GM19193 (cell line): ENCODE measurements around the gene RPL10.

Experiments
- POLR2A ChIP-seq: IDR thresholded peaks from 4 replicates; pipeline ENCODE4 v1.6.1; 2011; ENCODE audit not compliant: insufficient read depth, insufficient read length; ENCODE audit errors: extremely low read depth

RPL10 gene

DNA sequence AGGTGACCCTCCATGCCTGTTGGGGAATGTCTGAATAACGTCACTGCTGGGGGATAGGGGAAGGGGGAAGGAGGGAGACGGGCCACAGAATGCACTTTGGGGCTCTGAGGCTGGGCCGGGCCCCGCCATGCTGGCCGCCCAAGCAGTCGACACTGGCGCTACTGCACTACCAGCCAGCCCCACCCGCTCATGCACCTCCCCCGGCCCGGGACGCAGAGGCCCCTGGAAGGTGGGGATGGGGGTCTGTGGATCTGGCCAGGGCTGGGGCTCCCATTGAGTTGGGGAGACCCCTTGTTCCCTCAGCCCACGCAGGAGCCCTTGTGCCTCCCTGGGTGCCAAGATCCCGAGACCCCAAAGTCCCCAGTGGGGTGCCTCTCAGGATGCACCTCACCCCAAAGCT, 41.6 kb upstream of the RPL10 start:
- TF ChIP-seq POLR2A: no peak

GRCh38 chrX:154357205-154357604, 41.0 kb upstream of the RPL10 start:
- no peak for TF ChIP-seq POLR2A

DNA sequence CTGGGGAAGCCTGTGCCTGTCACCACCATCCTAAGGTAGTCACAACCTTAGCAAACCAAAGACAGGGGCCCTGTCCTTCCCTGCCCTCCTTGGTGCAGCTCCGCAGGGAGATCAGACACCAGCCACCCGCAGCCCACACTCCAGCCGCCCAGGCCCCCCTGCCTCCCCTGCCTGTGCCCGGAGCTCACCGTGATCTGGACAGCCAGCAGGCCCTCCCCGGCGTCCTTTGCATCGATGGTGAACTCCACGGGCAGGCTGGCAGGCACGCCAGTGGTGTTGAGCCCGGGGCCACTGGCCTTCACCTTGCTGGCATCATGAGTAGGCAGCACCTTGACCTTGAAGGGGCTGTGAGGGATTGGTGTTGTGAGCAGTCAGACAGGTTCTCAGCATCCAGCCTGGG, 40.2 kb upstream of the RPL10 start:
- peak; percentile 7 for TF ChIP-seq POLR2A

- no peak for TF ChIP-seq POLR2A
Observed at GRCh38 chrX:154358829-154359228, 39.3 kb upstream of the RPL10 start.

DNA sequence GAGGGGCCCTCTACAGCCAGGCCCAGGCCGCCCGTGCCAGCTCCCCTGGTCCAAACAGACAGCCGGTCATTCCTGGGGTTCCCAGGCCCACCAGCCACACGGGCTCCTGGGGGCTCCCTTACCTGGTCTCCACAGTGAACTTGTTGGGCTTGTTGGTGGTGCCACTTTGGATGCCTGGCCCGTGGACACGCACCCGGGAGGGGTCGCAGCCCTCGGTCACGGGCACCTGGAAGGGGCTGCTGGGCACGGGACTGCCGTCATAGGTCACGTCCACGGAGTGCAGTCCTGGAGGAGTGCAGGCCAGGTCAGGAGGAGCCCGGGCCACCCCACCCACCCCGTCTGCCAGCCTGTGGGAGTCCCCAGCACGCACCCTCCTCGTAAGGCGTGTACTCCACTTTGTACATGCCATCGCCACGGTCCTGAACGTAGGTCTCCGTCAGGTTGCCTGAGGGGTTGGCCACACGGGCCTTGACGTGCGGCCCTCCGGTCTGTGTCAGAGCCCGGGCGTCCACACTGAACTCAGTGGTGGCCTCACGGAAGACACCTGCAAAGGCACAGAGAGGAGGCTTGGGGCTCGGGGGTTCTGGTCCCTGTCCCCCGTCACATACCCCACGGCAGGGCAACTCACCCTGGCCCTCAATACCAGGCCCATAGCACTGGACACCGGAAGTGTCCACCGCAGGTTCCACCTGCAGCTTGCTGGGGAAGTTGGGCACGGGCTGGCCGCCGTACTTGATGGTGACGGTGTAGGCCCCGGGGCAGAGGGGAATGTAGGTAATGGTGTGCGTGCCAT, 38.6 kb upstream of the RPL10 start:
- no peak for TF ChIP-seq POLR2A

DNA sequence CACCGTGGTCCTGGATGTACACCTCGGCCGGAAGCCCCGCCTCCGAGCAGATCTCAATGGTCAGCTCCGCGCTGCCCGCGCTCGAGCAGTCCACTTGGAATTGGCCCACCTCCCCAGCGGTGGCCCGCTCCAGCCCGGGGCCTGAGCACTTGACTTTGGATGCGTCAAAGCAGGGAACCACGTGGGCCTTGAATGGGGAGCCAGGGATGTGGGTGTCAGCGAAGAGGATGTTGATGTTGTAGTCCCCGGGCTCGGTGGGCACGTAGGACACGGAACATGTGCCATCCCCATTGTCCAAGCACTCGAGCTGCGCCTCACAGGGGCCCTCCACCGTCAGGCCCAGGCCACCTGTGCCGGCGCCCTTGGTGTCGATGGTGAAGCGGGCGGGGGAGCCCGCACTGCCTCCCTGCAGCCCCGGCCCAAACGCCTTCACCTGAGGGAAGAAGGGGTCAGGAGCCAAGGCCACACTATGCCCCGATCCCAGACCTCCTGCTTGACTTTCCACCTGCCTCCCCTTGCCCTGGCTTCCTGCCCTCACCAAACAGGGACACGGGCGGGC, 37.9 kb upstream of the RPL10 start:
- TF ChIP-seq POLR2A: no peak

- TF ChIP-seq POLR2A: no peak
Observed at GRCh38 chrX:154362085-154362742, 36.0 kb upstream of the RPL10 start.

GRCh38 chrX:154363706-154364439, 34.3 kb upstream of the RPL10 start:
- TF ChIP-seq POLR2A: no peak

DNA sequence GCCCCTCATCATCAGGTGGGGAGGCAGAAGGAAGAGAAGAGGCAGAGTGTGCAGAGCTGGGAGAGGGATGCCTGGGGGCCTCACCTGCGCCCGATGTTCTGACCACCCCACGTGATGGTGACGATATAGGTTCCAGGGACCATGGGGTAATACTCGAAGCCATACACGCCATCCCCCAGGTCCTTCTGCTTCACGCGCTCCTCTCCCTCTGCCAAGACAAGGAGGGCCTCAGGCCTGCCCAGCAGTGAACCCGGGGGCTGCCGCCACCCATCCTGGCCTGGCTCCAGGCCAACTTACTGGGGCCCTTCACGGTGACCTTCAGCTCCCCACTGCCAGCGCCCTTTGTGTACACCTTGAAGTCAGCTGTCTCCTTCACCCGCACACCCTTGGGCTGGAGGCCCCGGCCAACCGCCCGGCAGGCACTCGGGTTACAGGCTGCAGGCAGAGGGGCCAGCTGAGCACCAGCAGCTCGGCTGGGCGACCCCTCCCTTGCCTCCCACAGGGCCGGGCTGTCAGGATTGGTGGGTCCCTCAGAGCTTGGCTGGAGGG, 33.1 kb upstream of the RPL10 start:
- no peak for TF ChIP-seq POLR2A

- no peak for TF ChIP-seq POLR2A
Observed at GRCh38 chrX:154365997-154366665, 32.0 kb upstream of the RPL10 start.

- no peak for TF ChIP-seq POLR2A
Observed at GRCh38 chrX:154366666-154367055, 31.5 kb upstream of the RPL10 start.

GRCh38 chrX:154367474-154368308, 30.5 kb upstream of the RPL10 start:
- TF ChIP-seq POLR2A: no peak

- no peak for TF ChIP-seq POLR2A
Observed at GRCh38 chrX:154368630-154369448, 29.3 kb upstream of the RPL10 start.
